ENCODE measurements around the gene MKI67.

The MKI67 gene

DNA sequence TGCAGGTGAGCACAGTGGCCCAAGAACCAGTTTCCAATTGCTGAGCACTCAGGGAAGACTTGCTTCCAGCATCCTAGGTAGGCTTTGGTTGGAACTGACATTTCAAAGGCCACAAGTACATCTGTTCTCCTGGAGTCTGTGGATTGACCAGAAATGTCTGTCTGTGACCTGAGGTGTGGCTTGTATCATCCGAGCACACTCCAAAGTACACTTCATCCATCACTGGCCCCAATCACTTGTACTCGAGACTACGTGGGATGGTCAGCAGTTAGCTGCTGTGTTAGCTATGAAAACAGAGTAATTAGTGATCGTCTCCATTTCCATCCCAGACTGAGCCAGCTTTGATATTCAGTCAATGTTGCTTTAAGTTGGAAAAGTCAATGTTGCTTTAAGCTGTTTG, 45.0 kb downstream of the MKI67 start:
- DNase-seq (ENCODE audit: low spot score): no peak

- no peak for DNase-seq (ENCODE audit: low spot score)
These were observed 45.6 kb downstream of the MKI67 start for GRCh38 chr10:128080641-128081040.

DNA sequence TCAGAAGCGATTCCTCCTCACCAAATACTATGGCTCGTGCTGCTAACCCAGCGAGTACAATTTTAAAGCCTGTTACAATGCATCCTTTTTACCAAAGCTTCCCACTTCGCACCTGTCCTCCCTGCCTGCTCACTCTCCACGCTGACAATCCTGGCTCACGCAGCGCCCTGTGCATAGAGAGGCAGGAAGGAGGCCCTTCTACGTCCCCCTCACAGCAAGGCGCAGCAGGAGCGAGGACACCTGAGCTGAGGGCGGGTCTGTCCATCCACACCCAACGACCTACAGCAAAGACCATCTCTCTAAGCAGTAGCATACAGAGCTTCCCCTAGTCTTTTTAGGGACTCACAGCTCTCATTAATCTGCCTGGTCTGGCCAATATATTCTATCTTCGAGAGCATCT, 46.0 kb downstream of the MKI67 start:
- no peak for DNase-seq (ENCODE audit: low spot score)

DNA sequence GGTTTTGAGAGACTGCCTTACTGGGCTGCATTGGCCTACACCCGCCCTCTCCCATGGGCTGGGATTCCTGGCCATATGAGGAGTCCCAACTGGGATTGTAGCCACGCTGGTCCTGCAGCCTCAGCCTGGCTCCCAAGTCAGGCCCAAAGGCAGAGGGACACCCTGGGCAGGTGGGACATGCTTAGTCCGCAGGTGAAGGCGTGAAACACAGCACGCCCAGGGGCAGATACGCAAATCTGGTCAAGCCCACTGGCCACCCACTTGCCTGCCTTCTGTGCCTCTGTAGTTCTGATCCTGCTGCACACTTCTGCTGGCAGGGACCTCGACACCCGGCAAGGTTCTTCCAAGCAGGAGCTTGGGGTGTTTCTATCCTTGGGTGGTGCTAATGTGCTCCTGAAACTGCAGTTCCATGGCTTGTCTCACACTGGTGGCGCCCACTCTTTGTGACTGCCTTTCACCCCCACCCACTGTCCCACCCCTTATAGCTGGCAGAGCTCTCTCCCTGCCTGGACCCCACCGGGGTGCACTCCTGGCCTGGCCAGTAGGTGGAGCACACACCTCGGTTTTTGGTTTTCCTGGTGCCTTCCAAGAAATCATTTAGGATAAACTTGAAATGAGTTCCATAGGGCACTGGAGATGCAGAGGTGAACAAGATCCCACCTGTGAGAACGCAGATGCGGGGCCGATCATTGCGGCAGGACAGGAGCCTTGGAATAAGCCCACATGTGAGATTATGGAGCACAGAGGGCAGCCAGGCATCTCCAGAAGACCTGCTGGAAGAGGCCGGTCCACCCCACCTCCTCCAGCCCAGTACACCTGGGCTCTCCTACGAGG, 47.9 kb downstream of the MKI67 start:
- peak; percentile 76 for DNase-seq (ENCODE audit: low spot score)

- no peak for DNase-seq (ENCODE audit: low spot score)
These were observed 48.9 kb downstream of the MKI67 start for GRCh38 chr10:128077155-128077875.

DNA sequence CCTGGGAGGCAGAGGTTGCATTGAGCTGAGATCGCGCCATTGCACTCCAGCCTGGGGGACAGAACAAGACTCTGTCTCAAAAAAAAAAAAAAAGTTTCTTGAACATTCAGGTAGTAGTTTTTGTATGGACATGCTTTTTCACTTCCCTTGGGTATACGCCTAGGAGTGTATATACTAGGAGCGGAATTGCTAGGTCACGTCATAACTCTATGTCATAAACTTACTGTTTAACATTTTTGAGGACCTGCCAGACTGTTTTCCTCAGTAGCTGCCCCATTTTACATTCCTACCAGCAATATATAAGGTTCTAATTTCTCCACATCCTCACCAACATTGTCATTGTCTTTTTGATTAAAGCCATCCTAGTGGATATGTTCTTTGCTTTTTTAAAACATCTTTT, 51.6 kb downstream of the MKI67 start:
- DNase-seq (ENCODE audit: low spot score): no peak

DNA sequence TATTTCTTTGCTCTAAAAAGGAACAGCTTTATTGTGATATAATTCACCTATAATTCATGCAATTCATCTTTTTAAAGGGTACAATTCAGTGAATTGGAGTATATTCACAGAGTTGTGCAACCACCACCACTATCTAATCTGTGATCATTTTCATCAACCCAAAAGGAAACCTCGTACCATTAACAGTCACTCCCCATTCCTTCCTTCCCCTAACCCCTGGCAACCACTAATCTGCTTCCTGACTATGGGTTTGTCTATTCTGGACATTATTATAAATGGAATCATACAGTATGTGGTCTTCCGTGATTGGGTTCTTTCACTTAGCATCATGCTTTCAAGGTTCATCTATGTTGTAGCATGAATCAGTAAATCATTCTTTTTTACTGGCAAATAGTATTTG, 52.3 kb downstream of the MKI67 start:
- DNase-seq (ENCODE audit: low spot score): no peak

DNA sequence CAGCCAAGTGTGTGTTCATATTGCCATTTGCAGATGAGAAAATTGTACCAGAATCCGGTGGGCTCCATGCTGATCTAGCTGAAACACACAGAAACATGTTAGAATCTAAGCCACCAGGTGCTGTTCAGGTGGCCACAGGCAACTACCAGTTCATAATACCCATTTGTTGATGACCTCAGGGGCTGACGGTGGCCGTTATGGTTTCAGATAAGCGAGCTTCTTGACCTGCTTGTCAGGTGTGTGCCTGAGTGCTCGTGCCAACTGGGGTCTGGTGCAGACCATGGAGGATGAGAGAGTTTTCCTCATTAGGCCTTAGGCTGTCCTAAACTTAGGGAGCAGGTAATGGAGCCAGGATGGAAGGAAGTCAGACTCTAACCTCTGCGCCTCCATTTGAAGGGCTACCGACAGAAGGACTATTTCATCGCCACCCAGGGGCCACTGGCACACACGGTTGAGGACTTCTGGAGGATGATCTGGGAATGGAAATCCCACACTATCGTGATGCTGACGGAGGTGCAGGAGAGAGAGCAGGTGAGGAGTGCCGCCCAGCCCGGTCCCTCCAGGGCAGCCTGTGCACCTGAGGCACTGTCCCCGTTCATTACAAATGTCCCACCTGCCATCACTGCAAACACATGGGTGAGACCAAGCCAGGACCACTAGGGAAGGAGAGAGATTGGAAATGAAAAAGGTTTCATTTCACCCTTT, 53.1 kb downstream of the MKI67 start:
- DNase-seq (ENCODE audit: low spot score): no peak

DNA sequence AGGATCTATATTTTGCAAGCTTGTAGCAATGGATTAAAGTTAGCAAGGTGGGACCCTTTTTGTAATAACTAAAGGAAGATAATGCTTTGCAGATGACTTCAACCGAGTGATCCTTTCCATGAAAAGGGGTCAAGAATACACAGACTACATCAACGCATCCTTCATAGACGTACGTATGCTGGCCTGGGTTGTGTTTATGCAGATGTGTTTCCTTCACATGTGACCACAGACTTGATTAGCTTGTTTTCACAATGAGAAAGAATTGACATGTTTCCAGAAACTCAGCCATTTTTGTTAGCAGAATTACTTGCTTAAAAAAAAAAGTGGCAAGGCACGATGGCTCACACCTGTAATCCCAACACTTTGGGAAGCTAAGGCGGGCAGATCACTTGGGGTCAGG, 54.2 kb downstream of the MKI67 start:
- no peak for DNase-seq (ENCODE audit: low spot score)

DNA sequence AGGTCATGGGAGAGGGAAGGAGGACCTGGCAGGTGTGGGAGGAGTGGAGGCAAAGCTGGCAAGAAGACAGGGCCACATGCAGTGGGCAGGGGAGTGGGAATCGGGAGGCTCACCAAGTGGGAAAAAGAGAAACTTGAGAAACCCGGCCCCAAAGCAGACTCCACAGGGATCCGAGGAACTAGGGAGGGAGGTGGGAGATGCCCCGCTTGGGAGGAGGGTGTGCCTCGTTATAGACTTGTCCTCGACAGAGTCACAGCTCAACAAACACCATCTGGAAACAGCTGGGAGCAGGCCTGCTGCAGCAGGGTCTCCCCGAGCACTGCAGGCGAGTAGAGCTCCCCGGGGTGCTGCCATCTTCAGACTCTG, 54.8 kb downstream of the MKI67 start:
- no peak for DNase-seq (ENCODE audit: low spot score)

- no peak for DNase-seq (ENCODE audit: low spot score)
These were observed 55.4 kb downstream of the MKI67 start for GRCh38 chr10:128070721-128071416.

- no peak for DNase-seq (ENCODE audit: low spot score)
These were observed 56.1 kb downstream of the MKI67 start for GRCh38 chr10:128070161-128070560.

DNA sequence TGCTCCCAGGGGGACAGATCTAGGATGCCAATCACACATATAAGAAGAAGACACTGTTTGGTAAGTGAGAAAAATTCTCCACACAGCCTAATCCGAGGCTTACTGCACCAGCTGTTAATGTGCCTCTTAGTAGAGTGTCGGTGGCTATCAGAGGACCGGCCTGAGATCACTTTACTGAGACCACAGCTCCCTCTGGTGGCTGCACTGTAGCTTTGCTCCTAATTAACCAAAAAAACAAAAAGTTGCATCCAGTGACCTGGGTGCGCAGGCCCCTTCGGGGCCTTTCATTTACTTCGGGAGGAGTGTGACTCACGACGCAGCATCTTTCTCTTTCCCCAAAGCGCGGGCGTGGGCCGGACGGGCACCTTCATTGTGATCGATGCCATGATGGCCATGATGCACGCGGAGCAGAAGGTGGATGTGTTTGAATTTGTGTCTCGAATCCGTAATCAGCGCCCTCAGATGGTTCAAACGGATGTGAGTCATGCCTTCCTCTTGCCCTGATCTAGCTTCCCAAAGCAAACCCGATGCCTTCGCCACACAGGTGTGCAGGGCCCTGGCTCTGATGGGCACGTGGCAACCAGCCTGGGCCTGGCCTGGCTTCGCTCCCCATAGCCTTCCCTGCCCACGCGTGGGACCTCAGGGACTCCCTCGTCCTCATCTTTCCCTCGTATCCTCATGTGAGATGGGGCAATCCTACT, 56.7 kb downstream of the MKI67 start:
- DNase-seq (ENCODE audit: low spot score): peak; percentile 63

DNA sequence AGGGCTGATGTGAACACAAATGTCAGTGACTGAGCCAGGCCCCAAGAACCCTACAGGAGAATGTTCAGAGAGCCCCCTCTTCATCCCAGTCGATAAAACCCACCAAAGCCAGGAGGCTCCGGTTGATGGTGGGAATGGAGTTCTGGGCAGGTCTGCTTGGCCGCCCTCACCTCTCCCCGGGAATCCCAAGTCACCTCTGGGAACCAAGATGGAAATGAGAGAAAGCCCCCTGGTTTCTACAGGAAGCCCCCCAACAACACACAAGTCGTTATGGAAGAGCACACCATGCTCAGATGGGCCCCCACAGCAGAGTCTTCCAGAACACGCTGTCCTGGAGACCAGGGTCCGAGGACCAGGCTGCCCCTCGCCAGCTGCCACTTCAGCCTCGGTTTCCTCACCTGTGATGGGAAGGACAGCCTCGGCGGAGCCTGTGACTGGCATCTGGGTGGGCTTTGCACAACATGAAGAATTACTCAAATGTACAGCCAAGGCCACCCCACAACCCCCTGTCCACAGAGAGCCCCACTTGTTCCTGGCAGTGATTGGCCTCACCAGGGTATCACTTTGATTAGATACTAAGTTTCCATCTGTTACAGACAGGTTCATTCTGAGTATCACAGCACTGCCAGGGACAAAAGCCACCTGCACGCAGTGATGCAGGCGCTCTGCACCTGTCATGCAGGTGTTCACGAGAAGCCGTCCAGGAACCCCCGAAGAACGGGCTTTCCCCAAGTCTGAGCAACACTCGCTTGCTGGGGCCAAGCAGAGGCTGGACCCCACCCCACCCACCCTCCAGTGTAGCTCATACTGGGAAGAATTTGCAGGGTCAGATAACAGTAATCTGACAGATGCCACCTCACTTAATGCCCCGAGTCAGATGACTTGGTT, 57.6 kb downstream of the MKI67 start:
- DNase-seq (ENCODE audit: low spot score): no peak

- no peak for DNase-seq (ENCODE audit: low spot score)
These were observed 58.4 kb downstream of the MKI67 start for GRCh38 chr10:128067691-128068397.

DNA sequence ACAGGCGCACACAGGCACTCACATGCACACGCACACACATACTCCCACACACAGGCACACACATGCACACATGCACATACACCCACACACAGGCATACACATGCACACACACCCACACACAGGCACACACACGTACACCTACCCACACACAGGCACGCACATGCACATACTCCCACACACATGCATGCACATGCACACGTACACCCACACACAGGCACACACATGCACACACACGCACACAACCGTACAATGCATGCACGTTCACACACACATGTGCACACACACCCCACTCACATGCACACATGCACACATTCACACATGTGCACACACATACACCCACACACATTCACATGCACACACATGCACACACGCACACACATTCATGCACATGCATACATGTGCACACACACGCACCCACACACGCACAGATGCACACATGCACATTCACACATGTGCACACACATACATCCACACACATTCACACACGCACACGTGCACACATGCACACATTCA, 59.3 kb downstream of the MKI67 start:
- DNase-seq (ENCODE audit: low spot score): no peak

GRCh38 chr10:128065881-128066534, 60.2 kb downstream of the MKI67 start:
- DNase-seq (ENCODE audit: low spot score): no peak

DNA sequence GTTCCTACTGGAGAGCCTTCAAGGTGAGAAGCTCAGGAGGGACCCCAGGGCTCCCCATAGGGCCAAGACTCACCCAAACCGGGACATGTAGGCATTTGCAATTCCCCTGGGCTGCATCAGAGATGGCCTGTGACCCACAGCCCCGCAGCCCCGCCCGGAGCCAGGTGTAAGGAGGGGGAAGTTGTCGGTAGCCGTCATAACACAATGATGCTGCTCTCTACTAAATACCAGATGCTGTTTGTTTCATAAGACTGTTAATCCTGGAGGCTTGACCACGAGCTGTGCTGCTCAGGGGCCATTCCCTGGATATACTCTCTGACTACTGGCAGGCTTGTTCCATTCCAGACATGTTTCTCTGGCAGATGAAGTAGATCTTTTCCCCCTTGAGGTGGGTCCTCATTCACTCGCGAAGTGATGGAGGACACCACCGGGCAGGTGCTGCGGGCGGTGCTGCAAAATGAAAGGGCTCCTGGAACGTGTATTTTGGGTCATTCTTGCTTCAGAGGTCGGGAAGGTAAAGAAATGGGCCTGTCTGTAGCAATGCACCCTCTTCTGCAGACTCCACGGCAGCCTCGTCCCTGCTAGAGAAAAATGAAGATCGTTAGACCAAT, 61.1 kb downstream of the MKI67 start:
- no peak for DNase-seq (ENCODE audit: low spot score)

Measured in HuH-7 (cell line).